IMR-90 (cell line): Measurements from ENCODE around the gene SCN8A. TPM values are rescaled to one million over a fixed set of nuclear protein-coding genes. Genes with fewer than 3 reads are reported as not detected.

Experiments used
- ATAC-seq: fragments of 200-7000 bp; cut with Tn5 transposase; 2 replicates; pipeline ENCODE4 v1.9.1; 2020; ENCODE audit warnings: low read depth, mild to moderate bottlenecking, moderate library complexity
- BruUV-seq: library from RNA; stranded (reverse); fragments of 400-500 nt; replicated peaks from 2 replicates; lab custom pipeline; 2021; lab: Mats Ljungman, UMichigan
- CTCF ChIA-PET: fragments of 300-600 bp; formaldehyde crosslinking; extraction: SDS; loops from one replicate; lab custom pipeline; 2021; ENCODE audit warnings: antibody characterized with exemption; lab: Yijun Ruan, JAX
- POLR2A ChIA-PET: fragments of 300-600 bp; sonication (Branson Sonifier 250); formaldehyde crosslinking; loops from one replicate; lab custom pipeline; 2022; ENCODE audit warnings: antibody characterized with exemption; ENCODE audit not compliant: unreplicated experiment; lab: Charles Lee
- DNase-seq: peaks from one replicate; pipeline ENCODE4 v3.0.0; 2013
- H2AFZ ChIP-seq: replicated peaks from 2 replicates; pipeline ENCODE3; 2013; ENCODE audit warnings: low read length, mild to moderate bottlenecking; ENCODE audit not compliant: poor library complexity
- H2AK5ac ChIP-seq: 2 replicates; pipeline ENCODE4 v1.6.1; 2013; ENCODE audit warnings: low read depth, low read length, inconsistent platforms
- H2AK9ac ChIP-seq: replicated peaks from 2 replicates; pipeline ENCODE3; 2013; ENCODE audit warnings: mild to moderate bottlenecking, low read depth, low read length, moderate library complexity; ENCODE audit not compliant: poor library complexity
- H2BK120ac ChIP-seq: 2 replicates; pipeline ENCODE4 v1.6.1; 2013; ENCODE audit warnings: low read depth, low read length, inconsistent platforms
- H2BK15ac ChIP-seq: 3 replicates; pipeline ENCODE4 v1.6.1; 2013; ENCODE audit warnings: low read depth, low read length, inconsistent platforms
- H2BK20ac ChIP-seq: 2 replicates; pipeline ENCODE4 v1.6.1; 2013; ENCODE audit warnings: low read depth, mild to moderate bottlenecking, inconsistent platforms, low read length, moderate library complexity
- H2BK5ac ChIP-seq: 2 replicates; pipeline ENCODE4 v1.6.1; 2013; ENCODE audit warnings: mild to moderate bottlenecking, low read depth, low read length, inconsistent platforms; ENCODE audit not compliant: poor library complexity, severe bottlenecking
- H3K14ac ChIP-seq: replicated peaks from 2 replicates; pipeline ENCODE4 v1.6.1; 2013; ENCODE audit warnings: low read depth, low read length, inconsistent platforms
- H3K18ac ChIP-seq: 2 replicates; pipeline ENCODE4 v1.6.1; 2013; ENCODE audit warnings: low read depth, low read length, control low read depth
- H3K23ac ChIP-seq: 2 replicates; pipeline ENCODE4 v1.6.1; 2013; ENCODE audit warnings: low read depth, low read length, inconsistent platforms
- H3K27ac ChIP-seq: 2 replicates; pipeline ENCODE4 v1.5.1; 2013; ENCODE audit warnings: mild to moderate bottlenecking, control low read depth, low read length; ENCODE audit not compliant: insufficient read depth
- H3K27me3 ChIP-seq: 2 replicates; pipeline ENCODE4 v1.6.1; 2013; ENCODE audit warnings: low read length; ENCODE audit not compliant: control insufficient read depth, insufficient read depth
- H3K36me3 ChIP-seq: 2 replicates; pipeline ENCODE4 v1.6.1; 2013; ENCODE audit warnings: low read length, mixed read lengths; ENCODE audit not compliant: control insufficient read depth, insufficient read depth
- H3K4ac ChIP-seq: 2 replicates; pipeline ENCODE4 v1.6.1; 2013; ENCODE audit warnings: low read depth, low read length, inconsistent platforms
- H3K4me1 ChIP-seq: 2 replicates; pipeline ENCODE4 v1.6.1; 2013; ENCODE audit warnings: low read length, mixed read lengths; ENCODE audit not compliant: control insufficient read depth, insufficient read depth
- H3K4me2 ChIP-seq: 2 replicates; pipeline ENCODE4 v1.6.1; 2013; ENCODE audit warnings: low read depth, mild to moderate bottlenecking, control low read depth, low read length, moderate library complexity
- H3K4me3 ChIP-seq: 2 replicates; pipeline ENCODE4 v1.5.1; 2013; ENCODE audit warnings: low read depth, mild to moderate bottlenecking, control low read depth, low read length, moderate library complexity; ENCODE audit not compliant: insufficient read depth
- H3K56ac ChIP-seq: 2 replicates; pipeline ENCODE4 v1.6.1; 2013; ENCODE audit warnings: low read length, inconsistent platforms; ENCODE audit not compliant: insufficient read depth; ENCODE audit errors: extremely low read depth
- H3K79me1 ChIP-seq, 2 experiments: 2 replicates each; pipeline ENCODE4 v1.6.1; 2013; ENCODE audit warnings: low read length in 2 of 2, inconsistent platforms in 1 of 2, low read depth in 1 of 2
- H3K9ac ChIP-seq: 2 replicates; pipeline ENCODE4 v1.6.1; 2013; ENCODE audit warnings: low read depth, low read length, control low read depth
- H3K9me1 ChIP-seq: 2 replicates; pipeline ENCODE4 v1.6.1; 2013; ENCODE audit warnings: low read length, inconsistent platforms; ENCODE audit not compliant: insufficient read depth
- H3K9me3 ChIP-seq: 2 replicates; pipeline ENCODE4 v1.6.1; 2013; ENCODE audit warnings: low read length; ENCODE audit not compliant: control insufficient read depth, insufficient read depth
- H4K20me1 ChIP-seq: 2 replicates; pipeline ENCODE4 v1.6.1; 2013; ENCODE audit warnings: low read length, inconsistent platforms; ENCODE audit not compliant: insufficient read depth
- H4K5ac ChIP-seq: 2 replicates; pipeline ENCODE4 v1.6.1; 2013; ENCODE audit warnings: mild to moderate bottlenecking, low read depth, low read length, control low read depth
- H4K8ac ChIP-seq, 2 experiments: 2 replicates each; pipeline ENCODE4 v1.6.1; 2013; ENCODE audit warnings: low read depth in 2 of 2, low read length in 2 of 2, control low read depth in 1 of 2, inconsistent platforms in 1 of 2
- H4K91ac ChIP-seq: 2 replicates; pipeline ENCODE4 v1.6.1; 2013; ENCODE audit warnings: low read depth, low read length, inconsistent platforms; ENCODE audit not compliant: insufficient read depth
- CEBPB ChIP-seq: IDR thresholded peaks from 2 replicates; pipeline ENCODE4 v1.6.1; 2012; ENCODE audit warnings: low read depth, low read length, improper control_type of control experiment
- CHD1 ChIP-seq: IDR thresholded peaks from 2 replicates; pipeline ENCODE4 v1.6.1; 2012; ENCODE audit warnings: low read depth, low read length, improper control_type of control experiment
- FOS ChIP-seq: fragments of 150-350 bp; IDR thresholded peaks from 2 replicates; pipeline ENCODE4 v1.6.1; 2016; ENCODE audit warnings: low read depth, low read length
- MAZ ChIP-seq: IDR thresholded peaks from 2 replicates; pipeline ENCODE4 v1.6.1; 2012; ENCODE audit warnings: low read depth, mild to moderate bottlenecking, low read length, improper control_type of control experiment, moderate library complexity, borderline replicate concordance
- MXI1 ChIP-seq: IDR thresholded peaks from 2 replicates; pipeline ENCODE4 v1.6.1; 2012; ENCODE audit warnings: low read depth, mild to moderate bottlenecking, low read length, moderate library complexity, borderline replicate concordance
- NFE2L2 ChIP-seq: fragments of 150-350 bp; IDR thresholded peaks from 2 replicates; pipeline ENCODE4 v1.6.1; 2016; ENCODE audit warnings: low read depth, mild to moderate bottlenecking, low read length
- POLR2A ChIP-seq: IDR thresholded peaks from 2 replicates; pipeline ENCODE4 v1.6.1; 2012; ENCODE audit warnings: mild to moderate bottlenecking, low read depth, low read length
- RFX5 ChIP-seq: IDR thresholded peaks from 2 replicates; pipeline ENCODE4 v1.8.0; 2012; ENCODE audit warnings: low read depth, mild to moderate bottlenecking, low read length, moderate library complexity
- WGBS, 2 experiments: methylation state at CpG; one replicate each; pipeline versions ENCODE4 v1.1.5 to v1.1.7; 2013; ENCODE audit warnings: missing lambda C conversion rate in 2 of 2; ENCODE audit not compliant: insufficient read length in 1 of 2; ENCODE audit errors: extremely low coverage in 2 of 2; 5-methylcytosine and 5-hydroxymethylcytosine counted together
- dilution Hi-C: fragments of 300-500 bp; cut with HindIII; formaldehyde crosslinking; loops from one replicate; pipeline ENCODE4 v1.14.3; 2018; ENCODE audit warnings: low sequenced_read_pairs; ENCODE audit not compliant: unreplicated experiment
- in situ Hi-C: fragments of 300-500 bp; cut with MboI; formaldehyde crosslinking; loops from 3 replicates; pipeline ENCODE4 v1.14.3; 2019; ENCODE audit warnings: low sequenced_read_pairs, inconsistent platforms, mixed read lengths
- intact Hi-C: fragments of 100-400 bp; cut with micrococcal nuclease; formaldehyde crosslinking; loops from 2 replicates; pipeline ENCODE4 v1.10.0; 2022
- polyA plus RNA-seq, 3 experiments: library from polyadenylated mRNA; depleted of rRNA; stranded (reverse); fragments of >200 nt; gene quantifications; 2 replicates each; pipeline ENCODE4 v1.2.3, GENCODE V29; 2012; ENCODE audit warnings: low replicate concordance in 1 of 3
- total RNA-seq: library from RNA; depleted of rRNA; stranded (reverse); fragments of >200 nt; gene quantifications from 2 replicates; pipeline ENCODE4 v1.2.3, GENCODE V29; 2012
- TF ChIP-seq, protein P1 (sequence below): fragments of 150-350 bp; IDR thresholded peaks from 2 replicates; pipeline ENCODE4 v1.6.1; 2017; ENCODE audit warnings: mild to moderate bottlenecking, antibody characterized with exemption, low read length, low read depth
- TF ChIP-seq, protein P2 (sequence below): conservative IDR thresholded peaks from 2 replicates; pipeline ENCODE4 v1.5.1; 2012; ENCODE audit warnings: mild to moderate bottlenecking, low read depth, low read length, improper control_type of control experiment
- TF ChIP-seq, protein P3 (sequence below): fragments of 150-350 bp; IDR thresholded peaks from 2 replicates; pipeline ENCODE4 v1.6.1; 2016; ENCODE audit warnings: low read depth, mild to moderate bottlenecking, low read length, moderate library complexity, borderline replicate concordance

Gene SCN8A
- total and polyA plus RNA-seq, 2 of the 4 experiments (the other 2 are of a cell fraction), result 6.9 to 19.7 TPM

DNA sequence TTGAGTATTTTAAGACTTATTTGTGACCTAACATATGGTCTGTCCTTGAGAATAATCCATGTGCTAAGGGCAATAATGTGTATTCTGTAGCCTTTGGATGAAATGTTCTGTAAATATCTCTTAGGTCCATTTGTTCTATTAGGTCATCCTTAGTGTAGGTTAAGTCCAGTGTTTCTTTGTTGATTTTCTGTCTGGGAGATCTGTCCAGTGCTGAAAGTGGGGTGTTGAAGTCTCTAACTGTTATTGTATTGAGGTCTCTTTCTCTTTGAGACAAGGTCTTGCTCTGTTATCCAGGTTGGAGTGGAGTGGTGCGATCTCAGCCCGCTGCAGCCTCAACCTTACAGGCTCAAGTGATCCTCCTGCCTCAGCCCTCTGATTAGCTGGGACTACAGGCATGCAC lies 149.5 kb downstream of the SCN8A start:
- no peak for TF ChIP-seq FOS
- TF ChIP-seq RFX5, result no peak
- TF ChIP-seq, protein P1, sequence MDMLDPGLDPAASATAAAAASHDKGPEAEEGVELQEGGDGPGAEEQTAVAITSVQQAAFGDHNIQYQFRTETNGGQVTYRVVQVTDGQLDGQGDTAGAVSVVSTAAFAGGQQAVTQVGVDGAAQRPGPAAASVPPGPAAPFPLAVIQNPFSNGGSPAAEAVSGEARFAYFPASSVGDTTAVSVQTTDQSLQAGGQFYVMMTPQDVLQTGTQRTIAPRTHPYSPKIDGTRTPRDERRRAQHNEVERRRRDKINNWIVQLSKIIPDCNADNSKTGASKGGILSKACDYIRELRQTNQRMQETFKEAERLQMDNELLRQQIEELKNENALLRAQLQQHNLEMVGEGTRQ, result no peak
- TF ChIP-seq, protein P2, sequence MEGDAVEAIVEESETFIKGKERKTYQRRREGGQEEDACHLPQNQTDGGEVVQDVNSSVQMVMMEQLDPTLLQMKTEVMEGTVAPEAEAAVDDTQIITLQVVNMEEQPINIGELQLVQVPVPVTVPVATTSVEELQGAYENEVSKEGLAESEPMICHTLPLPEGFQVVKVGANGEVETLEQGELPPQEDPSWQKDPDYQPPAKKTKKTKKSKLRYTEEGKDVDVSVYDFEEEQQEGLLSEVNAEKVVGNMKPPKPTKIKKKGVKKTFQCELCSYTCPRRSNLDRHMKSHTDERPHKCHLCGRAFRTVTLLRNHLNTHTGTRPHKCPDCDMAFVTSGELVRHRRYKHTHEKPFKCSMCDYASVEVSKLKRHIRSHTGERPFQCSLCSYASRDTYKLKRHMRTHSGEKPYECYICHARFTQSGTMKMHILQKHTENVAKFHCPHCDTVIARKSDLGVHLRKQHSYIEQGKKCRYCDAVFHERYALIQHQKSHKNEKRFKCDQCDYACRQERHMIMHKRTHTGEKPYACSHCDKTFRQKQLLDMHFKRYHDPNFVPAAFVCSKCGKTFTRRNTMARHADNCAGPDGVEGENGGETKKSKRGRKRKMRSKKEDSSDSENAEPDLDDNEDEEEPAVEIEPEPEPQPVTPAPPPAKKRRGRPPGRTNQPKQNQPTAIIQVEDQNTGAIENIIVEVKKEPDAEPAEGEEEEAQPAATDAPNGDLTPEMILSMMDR, result no peak
- no peak for TF ChIP-seq NFE2L2
- TF ChIP-seq CHD1, result no peak
- no peak for TF ChIP-seq CEBPB
- TF ChIP-seq POLR2A, result no peak
- no peak for TF ChIP-seq MXI1
- TF ChIP-seq MAZ, result no peak
- TF ChIP-seq, protein P3, sequence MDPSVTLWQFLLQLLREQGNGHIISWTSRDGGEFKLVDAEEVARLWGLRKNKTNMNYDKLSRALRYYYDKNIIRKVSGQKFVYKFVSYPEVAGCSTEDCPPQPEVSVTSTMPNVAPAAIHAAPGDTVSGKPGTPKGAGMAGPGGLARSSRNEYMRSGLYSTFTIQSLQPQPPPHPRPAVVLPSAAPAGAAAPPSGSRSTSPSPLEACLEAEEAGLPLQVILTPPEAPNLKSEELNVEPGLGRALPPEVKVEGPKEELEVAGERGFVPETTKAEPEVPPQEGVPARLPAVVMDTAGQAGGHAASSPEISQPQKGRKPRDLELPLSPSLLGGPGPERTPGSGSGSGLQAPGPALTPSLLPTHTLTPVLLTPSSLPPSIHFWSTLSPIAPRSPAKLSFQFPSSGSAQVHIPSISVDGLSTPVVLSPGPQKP, result no peak
- CTCF ChIA-PET, result no interaction called here
- BruUV-seq, result no TSS peak
- ATAC-seq (no peak), DNase-seq (no peak)
- H3K9me3 ChIP-seq, result peaks cover 4% of the 10 kb centered on the region; the same call in 1 of the 2 replicates
- H3K4me2 ChIP-seq, result no peak overlapping the region
- no peak overlapping the region for H3K14ac ChIP-seq
- H3K79me1 ChIP-seq, result no peaks in the 10 kb centered on the region
- no peak overlapping the region for H4K8ac ChIP-seq
- no peak overlapping the region for H2BK5ac ChIP-seq
- no peak overlapping the region for H2BK15ac ChIP-seq
- H2BK120ac ChIP-seq, result no peak overlapping the region
- H3K27me3 ChIP-seq, result no peaks in the 10 kb centered on the region
- H4K5ac ChIP-seq, result no peak overlapping the region
- H2AFZ ChIP-seq, result no peak overlapping the region
- H3K9me1 ChIP-seq, result 0 out of 2 replicates have a peak, but pooled peaks cover 4% of the 10 kb centered on the region
- H3K9ac ChIP-seq, result no peak overlapping the region
- no peak overlapping the region for H3K4me3 ChIP-seq
- no peak overlapping the region for H2AK5ac ChIP-seq
- H3K27ac ChIP-seq, result no peak overlapping the region
- no peak overlapping the region for H4K91ac ChIP-seq
- dilution Hi-C loops (no loop called here), intact Hi-C loops (no loop called here), in situ Hi-C loops (no loop called here)
- no peak overlapping the region for H2AK9ac ChIP-seq
- no peak overlapping the region for H3K23ac ChIP-seq
- no peak overlapping the region for H3K4ac ChIP-seq
- H4K20me1 ChIP-seq, result no peaks in the 10 kb centered on the region
- POLR2A ChIA-PET, result no interaction called here
- no peak overlapping the region for H2BK20ac ChIP-seq
- WGBS, 2 experiments, result no CpG with 5 or more reads among the region's 2 CpGs
- no peaks in the 10 kb centered on the region for H3K4me1 ChIP-seq
- H3K36me3 ChIP-seq, result peaks cover 1% of the 10 kb centered on the region; the same call in 1 of the 2 replicates
- no peak overlapping the region for H3K56ac ChIP-seq
- H3K18ac ChIP-seq, result no peak overlapping the region
